NK-92 treated with Interleukin-12 subunit alpha and Interleukin-12 subunit beta, amount 100 ng/mL, for 24 hours (cell line): ENCODE measurements around the gene THBD.
A peak's percentile ranks its signal among the peaks of the same experiment; 100 is the strongest.

Source experiments
- DNase-seq: peaks from one replicate; lab custom pipeline; 2025; lab: John Stamatoyannopoulos, UW

Gene THBD

DNA sequence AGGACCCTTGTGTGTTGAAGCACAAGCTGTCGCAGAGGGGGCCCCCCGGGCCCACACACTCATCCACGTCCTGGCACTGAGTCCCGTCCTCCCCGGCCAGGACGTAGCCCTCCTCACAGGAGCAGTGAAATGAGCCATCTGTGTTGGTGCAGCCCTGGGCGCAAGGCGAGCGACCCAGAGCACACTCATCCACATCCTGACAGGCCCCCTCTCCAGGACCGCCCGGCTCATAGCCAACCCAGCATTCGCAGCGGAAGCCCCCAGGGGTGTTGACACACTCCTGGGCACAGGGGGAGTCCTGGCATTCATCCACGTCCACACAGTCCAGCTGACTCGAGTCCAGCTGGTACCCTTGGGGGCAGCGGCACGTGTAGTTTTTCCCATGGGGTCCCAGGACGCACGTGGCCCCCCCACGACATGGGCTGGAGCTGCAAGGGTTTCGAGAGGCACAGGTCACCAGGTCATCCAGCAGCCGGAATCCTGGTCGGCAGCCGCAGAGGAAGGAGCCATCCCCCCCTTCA lies 35.4 kb upstream of the THBD start:
- DNase-seq: no peak

DNA sequence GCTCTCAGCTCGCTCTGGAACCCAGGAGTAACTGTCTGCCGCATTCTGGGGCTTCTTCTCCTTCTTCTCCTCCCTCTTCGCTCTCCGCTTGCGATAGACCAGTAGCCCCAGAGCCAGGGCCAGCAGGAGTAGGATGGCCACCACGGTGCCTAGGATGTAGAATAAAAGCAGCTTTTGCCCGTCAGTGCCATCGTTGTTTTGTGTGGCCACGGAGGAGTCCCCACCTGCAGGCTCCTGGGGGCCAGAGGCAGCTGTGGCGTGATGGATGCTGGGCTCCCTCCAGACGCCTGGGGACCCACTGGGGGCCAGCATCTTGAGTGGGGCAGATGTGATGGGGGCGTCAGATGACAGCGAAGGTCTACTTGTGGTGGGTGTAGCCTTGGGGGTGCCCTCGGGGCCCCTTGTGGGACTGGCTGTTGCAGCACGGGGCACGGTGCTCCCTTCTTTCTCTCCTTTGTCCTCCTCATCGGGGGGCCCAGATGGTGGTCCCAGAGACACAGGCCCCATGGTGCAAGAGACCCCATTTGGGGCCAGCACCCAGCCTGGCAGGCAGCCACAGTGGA lies 34.9 kb upstream of the THBD start:
- DNase-seq: no peak

DNA sequence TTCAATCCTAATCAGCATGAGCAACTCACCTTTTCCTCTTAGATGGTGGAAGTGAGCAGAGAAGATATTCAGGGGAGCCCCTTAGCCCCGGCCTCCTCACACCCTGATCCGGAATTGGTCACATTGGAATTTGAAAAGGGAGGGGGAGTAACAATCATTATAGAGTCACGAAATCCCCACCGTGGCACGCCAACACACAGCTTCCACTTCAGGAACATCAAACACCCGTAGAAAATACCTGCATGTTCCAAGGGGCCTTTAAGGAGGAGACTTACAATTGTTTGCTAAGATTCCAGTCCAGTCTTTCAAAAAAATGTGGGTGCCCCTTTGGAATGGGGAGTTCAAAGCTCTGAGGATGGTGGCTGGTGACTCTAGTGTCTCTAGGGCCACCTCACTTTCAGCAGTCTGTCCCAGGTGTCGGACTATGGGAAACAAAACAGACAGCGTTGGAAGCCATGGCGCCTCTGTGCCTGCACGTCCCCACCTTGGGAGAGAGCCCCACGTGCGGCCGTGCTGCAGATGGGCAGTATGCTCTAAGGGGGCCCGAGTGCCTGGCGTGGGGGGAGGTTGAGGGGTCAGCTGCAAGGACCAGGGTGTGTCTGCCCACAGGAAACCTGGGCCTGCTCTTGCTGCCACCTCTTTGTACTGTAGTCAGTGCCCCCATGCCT lies 34.2 kb upstream of the THBD start:
- DNase-seq: no peak

DNA sequence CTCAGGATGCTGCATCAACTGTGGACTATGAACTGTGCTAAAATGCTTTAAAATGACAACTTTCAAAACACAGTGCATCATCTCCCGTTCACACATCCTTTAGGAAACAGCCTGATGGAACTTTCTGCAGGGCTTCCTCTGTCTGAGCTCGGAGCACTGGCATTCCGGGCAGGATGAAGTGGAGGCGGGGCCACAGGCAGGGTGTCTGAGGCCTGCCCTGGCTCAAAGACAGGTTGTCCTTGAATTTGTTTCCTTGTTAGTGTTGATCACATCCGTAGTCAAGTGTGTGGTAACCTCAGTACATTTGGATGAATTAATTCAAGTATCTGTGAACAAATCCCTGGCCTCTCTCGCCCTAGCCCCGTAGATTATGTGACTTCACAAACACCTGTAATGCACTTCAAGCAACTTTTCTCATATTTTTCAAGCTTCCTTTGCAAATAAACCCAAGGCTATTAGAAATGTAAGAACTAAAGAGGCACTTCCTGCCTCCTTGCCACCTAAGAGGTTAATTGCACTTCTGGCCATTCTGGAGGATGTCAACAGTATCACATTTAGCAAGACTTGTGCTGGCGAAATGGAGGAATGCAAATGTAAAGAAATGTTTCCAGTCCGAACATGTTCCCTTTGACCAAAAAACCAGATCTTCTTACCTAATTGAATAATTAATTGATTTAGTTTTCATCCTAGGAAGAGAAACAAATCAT lies 33.5 kb upstream of the THBD start:
- peak; percentile 45 for DNase-seq

DNA sequence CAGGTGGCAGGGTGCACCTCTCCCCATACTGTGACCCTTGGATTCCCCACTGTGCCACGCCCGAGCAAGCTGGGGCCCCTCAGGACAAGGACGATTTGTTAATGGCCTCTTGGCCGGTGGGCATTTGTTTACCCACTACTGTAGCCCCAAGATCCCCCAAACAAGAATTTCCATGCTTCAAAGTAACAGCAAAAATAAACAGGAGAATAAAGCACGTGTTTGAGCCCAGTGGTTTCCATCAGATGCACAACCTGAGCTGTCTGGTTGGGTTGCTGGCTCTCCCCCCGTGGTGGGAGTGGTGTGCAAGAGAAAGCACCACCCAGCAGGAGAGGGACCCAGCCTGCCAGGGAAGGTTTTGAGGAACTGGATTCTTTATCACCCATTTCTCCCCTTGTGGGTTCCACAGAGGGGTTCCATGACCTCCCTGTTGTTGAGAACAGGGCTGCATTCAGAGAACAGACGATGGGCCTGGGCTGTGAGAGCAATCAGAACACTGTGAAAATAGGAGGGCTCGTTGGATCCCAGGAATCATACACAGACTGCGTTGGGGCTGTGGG lies 31.9 kb upstream of the THBD start:
- DNase-seq: peak; percentile 19

GRCh38 chr20:23080521-23080920 lies 31.0 kb upstream of the THBD start:
- peak; percentile 68 for DNase-seq

GRCh38 chr20:23079926-23080325 lies 30.5 kb upstream of the THBD start:
- no peak for DNase-seq

DNA sequence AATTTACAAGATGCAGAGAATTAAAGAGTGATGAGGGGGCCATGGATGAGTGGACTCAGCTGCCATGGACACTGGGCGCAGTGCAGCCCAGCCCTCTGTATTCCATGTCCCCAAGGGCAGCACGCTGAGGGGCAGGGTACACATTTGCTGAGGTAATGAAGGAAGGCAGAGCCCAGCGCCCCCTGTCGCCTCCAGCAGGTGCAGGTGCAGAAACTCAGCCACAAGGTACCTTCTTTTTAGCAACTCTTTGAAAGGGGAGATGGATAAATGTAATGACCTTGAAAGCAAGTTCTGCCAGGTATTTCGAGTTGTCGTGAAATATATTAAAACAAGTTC lies 29.5 kb upstream of the THBD start:
- DNase-seq: no peak

- no peak for DNase-seq
These were observed 29.0 kb upstream of the THBD start for GRCh38 chr20:23078351-23079015.

DNA sequence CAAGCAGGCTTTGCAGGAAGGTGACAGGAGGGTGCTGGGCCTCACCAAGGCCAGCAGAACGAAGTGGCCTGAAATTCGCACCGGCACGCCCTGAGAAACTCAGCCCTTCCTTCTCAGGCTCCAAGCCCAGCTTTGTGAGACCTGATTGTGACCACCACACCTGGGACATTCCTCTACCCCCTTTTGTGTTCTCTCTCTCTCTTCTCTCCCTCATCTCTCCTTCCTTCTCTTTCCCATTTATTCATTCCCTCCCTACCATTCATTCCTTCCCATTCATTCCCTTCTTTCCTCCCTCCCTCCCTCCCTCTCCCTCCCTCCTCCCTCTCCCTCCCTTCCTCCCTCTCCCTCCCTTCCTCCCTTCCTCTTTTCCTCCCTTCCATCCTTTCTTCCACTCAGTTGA lies 27.8 kb upstream of the THBD start:
- DNase-seq: no peak

DNA sequence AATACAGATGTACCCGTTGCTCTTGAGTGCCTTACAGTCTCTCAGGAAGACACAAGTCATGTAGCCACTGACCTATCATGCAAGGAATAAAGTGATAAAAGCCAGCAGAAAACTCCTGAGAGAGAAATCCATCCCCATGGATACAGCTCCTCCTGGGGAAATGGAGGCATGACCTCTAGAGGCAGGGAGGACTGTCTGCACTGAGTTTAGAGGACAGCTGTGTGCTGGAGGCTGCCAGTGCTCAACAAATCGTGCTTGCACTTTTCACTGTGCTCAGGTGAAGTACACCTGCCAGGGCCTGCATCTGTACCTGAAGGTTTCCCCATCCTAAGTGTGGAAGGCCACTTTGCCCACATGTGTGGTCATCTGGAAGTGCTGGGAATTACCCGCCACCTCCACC lies 24.6 kb upstream of the THBD start:
- DNase-seq: no peak

- DNase-seq: no peak
These were observed 23.6 kb upstream of the THBD start for GRCh38 chr20:23072892-23073586.

DNA sequence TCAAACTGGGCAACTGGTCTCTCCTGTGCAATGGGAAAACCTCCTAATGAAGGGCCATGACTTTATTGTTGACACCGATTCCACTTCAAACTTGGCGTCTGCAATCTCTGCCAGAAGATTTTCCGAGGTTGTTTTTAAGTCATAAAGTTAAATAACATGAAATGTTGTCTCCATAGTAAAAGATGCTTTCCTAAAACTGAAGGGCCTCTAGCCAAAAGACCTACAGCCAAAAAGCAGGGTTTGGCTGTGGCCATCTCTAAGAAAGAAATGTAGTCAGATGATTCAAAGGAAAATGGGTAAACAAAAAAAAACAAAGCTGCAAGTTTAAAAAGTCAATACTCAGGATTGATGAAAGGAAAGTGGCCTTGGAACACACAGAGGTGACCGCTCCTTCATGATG lies 22.5 kb upstream of the THBD start:
- DNase-seq: no peak

DNA sequence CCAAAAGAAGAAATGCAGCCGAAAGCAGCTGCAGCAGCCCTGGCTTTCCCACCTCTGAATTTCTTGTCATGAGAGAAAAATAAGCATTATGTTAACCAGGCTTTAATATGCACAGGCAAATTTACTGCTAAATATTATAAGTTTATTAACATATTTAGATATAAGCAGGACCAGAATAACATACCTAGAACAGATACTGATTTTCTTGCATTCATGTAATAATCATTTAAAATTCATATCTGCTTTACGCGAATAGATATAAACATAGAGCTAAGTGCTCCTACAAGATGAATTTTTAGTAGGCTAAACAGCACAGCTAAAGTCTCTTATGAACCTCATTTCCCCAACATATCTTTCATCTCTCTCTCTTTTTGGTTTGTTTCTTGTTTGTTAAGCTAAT lies 21.9 kb upstream of the THBD start:
- DNase-seq: no peak

- no peak for DNase-seq
These were observed 19.6 kb upstream of the THBD start for GRCh38 chr20:23069108-23069507.

DNA sequence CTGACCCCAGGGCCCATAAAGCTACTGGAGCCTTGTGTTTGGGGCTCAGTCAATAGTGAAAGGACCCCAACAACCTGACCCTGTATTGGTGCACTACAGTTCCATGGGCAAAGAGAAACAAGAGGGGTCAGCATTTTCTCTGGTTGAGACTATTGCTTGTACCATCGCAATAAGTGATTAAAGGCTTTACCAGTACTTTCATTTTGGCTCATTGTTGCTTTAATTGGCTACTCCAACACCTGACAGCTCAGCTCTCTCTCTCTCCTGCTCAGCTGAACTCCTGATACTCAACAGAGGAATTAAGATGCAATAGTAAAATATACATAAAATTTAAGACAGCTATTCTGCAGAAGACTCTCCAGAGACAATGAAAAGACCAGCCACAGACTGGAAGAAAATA lies 18.8 kb upstream of the THBD start:
- DNase-seq: no peak

DNA sequence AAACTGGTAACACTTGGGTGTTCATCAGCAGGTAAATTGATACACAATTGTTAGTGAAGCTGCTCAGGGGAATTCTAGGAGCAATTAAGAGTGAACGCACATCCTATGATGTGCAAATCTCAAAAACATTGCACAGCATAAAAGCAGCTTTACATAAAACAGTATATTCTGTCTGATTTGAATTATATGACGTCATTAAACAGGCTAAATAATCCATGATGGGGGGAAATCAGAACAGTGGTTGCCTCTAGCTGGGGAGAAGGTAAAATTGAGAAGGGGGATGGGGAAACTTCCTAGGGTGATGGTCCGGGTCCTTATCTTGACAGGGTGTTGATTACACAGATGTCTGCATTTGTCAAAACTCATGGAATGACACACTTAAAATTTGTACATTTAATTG lies 17.3 kb upstream of the THBD start:
- DNase-seq: no peak

- no peak for DNase-seq
These were observed 16.1 kb upstream of the THBD start for GRCh38 chr20:23065266-23066201.

GRCh38 chr20:23063581-23063980 lies 14.1 kb upstream of the THBD start:
- DNase-seq: no peak

- DNase-seq: no peak
These were observed 13.7 kb upstream of the THBD start for GRCh38 chr20:23063168-23063567.

GRCh38 chr20:23062632-23063031 lies 13.2 kb upstream of the THBD start:
- DNase-seq: no peak
